Gastroesophageal sphincter (tissue), 3 donors: Measurements from ENCODE around the gene SPATS1.
"Not testable (repeated sequence)": the region's sequence is repeated elsewhere in the genome, so short reads cannot be mapped to it uniquely, and the experiment has no call there.

Source experiments
- CTCF ChIP-seq, 4 experiments: fragments of 200-600 bp in 2 of 4; fragments of 450-650 bp in 2 of 4; sonication (generic) in 1 of 4; IDR thresholded peaks; one replicate each; pipeline ENCODE4 v1.5.1; 2017 to 2019; ENCODE audit warnings: antibody characterized with exemption in 4 of 4, mild to moderate bottlenecking in 2 of 4, moderate library complexity in 2 of 4
- EP300 ChIP-seq: sonication (generic); formaldehyde crosslinking; IDR thresholded peaks from one replicate; pipeline ENCODE4 v1.6.1; 2017; ENCODE audit warnings: antibody characterized with exemption, mild to moderate bottlenecking
- POLR2A ChIP-seq, 2 donors: fragments of 450-650 bp; IDR thresholded peaks; one replicate each; pipeline ENCODE4 v1.6.1; 2017; ENCODE audit warnings: antibody characterized with exemption in 2 of 2, mild to moderate bottlenecking in 2 of 2, moderate library complexity in 1 of 2
- POLR2AphosphoS5 ChIP-seq: sonication (generic); formaldehyde crosslinking; IDR thresholded peaks from one replicate; pipeline ENCODE4 v1.6.1; 2017; ENCODE audit warnings: antibody characterized with exemption

- TF ChIP-seq CTCF (IDR thresholded peaks at IDR 0.05); EP300; POLR2A (IDR thresholded peaks at IDR 0.05); POLR2AphosphoS5: not testable (repeated sequence)
These were observed 14.2 kb upstream of the SPATS1 start for GRCh38 chr6:44328203-44328602.
